GM15510 (cell line): ENCODE results near the gene HHIPL1.

Experiments used
- POLR2A ChIP-seq: IDR thresholded peaks from 3 replicates; pipeline ENCODE4 v1.6.1; 2011; ENCODE audit warnings: borderline replicate concordance; ENCODE audit not compliant: insufficient read length; ENCODE audit errors: extremely low read depth

The HHIPL1 gene

DNA sequence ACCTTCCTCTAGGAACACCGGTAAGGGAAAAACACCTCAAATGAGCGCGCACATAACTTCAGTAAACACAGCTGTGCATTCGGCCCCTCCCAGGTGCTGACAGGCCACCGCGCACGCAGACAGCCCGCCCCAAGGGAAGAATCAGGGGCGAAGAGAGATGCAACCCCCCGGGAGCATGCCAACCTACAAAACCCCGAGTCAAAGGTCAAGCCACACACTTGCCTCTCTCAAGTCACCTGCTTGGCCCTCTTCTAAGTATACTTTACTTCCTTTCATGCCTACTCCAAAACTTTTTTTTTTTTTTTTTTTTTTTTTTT is 36.9 kb downstream of the HHIPL1 start:
- no peak for TF ChIP-seq POLR2A

DNA sequence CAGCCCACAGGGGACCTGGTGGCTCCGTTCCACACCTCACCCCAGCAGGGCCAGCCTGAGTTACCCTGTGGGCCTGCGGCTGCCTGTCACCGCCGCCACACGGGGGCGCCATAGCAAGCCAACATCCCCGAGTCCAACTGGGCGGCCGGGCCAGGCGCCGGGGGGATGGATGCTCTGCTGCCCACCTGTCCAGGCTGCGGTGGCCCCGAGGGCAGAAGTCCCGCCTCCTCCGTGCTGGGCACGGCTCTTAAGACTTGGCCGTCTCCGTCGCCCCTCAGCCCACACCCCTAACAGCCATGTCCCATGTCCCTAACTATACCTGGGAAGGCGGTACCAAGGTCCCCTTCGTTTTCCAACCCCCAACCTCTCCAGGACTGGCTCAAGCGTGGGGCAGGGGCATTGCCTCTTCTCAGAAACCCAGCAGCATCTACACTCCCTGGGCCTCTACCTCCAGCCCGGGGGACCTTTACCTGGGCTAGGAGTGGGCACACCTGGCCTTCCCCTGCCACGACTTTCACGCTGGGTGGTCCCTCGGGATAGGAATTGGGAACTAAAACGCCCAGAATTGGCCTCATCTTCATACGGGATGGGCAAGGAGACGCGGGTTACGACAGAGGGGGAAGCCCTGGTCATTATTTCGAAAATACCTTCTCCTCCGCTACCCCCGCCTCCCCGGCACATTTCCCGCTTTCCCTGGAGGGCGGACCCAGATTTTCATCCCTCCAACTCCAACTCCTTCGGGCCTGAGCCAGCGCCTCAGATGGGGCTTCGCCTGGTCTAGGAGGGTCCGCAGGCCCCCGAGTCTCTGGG is 38.1 kb downstream of the HHIPL1 start:
- no peak for TF ChIP-seq POLR2A

- peak; percentile 57 for TF ChIP-seq POLR2A
Measured at GRCh38 chr14:99683619-99684409, 38.9 kb downstream of the HHIPL1 start, which contains the start of gene CYP46A1. TSS of gene CYP46A1 (plus strand) at chr14:99684298. CDS start at chr14:99684418, 120 bp downstream.

GRCh38 chr14:99684410-99684934 is 39.5 kb downstream of the HHIPL1 start:
- TF ChIP-seq POLR2A, result no peak

GRCh38 chr14:99685151-99685591 is 40.2 kb downstream of the HHIPL1 start:
- TF ChIP-seq POLR2A, result no peak

- no peak for TF ChIP-seq POLR2A
Measured at GRCh38 chr14:99685596-99685995, 40.7 kb downstream of the HHIPL1 start.

- TF ChIP-seq POLR2A, result no peak
Measured at GRCh38 chr14:99686557-99687283, 41.8 kb downstream of the HHIPL1 start.

DNA sequence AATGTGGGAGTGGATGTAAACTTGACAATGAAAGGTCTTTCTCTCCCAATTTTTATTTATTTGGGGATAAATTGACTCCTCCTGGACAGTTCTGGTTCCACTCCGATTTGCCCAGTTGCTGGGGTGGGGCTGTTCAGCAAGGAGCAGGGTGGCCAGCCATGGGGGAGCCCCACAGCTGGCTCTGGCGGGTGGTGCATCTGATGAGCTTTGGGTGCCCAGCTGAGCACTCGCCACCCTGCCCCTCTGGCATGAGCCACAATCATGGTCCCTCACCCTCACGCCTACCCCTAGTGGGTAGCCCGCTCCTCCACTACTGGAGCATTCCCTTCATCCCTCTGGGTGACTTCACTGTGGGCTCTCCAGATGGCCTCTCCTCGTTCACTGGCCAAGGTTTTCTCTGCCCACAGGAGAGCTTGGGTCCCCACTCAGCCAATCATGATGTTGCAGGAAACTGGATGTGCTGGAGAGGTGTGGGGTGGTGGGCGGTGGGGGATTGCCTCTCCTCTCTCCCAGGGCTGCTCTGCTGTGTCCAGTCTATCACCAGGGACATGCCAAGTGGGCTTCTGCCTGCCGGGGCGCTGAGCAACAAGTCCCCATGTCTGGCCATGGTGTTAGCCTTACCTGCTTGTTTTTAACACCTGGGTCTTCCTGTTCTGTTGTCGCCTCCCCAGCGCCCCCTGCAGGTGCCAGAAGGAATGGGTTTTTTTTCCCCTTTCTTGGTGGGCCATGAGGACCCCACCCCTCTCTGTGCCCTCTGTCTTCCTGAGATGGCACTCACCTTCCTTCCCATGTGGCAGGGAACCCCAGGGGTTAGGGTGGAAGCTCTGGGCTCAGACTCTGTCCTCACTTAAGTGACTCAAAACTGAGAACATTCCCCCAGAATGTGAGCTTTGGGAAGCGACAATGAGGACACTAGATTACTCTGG is 42.6 kb downstream of the HHIPL1 start:
- no peak for TF ChIP-seq POLR2A

DNA sequence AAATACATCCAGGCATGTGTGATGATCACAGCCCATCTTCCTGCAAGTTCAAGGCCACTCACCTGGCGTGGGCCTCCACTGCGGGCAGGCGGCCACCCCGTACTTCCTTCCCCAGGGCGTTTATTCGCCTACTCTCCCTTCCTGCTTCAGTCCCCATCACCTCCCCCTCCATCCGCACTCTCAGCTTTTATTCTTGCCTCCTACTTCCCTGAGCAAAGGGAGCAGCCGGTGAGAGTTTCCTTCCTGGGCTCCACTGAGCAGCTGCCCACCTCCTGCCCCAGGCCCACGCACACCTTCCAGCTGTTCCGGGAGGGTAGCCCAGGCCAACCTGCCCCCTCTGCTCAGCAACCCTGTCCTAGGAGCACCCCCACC is 43.3 kb downstream of the HHIPL1 start:
- no peak for TF ChIP-seq POLR2A

- TF ChIP-seq POLR2A, result no peak
Measured at GRCh38 chr14:99688629-99689028, 43.7 kb downstream of the HHIPL1 start.

- TF ChIP-seq POLR2A, result no peak
Measured at GRCh38 chr14:99689266-99690236, 44.6 kb downstream of the HHIPL1 start.

DNA sequence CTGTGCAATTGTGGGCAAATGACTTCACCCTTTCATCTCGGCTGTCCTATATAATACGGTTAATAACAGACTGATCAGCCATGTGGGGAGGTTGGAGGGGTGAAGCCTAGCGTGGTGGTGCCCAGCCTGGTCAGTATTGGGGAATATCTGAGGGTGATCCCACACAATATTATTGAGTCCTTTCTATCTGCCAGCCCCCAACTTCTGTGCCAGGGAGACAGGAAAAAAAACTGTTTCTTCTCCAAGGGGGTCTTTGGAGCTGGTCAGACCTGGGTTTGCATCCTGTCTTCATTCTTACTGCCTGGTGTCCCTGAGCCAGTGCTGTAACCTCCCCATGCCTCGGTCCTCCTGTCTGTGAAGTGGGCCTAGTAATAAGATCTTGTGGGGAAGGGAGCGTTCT is 45.7 kb downstream of the HHIPL1 start:
- no peak for TF ChIP-seq POLR2A
